UCSD-AML1 (cell line): ENCODE data around the gene BICD2.

Experiments
- DNase-seq: peaks from one replicate; lab custom pipeline; 2025; ENCODE audit not compliant: unreplicated experiment; lab: John Stamatoyannopoulos, UW

The BICD2 gene

DNA sequence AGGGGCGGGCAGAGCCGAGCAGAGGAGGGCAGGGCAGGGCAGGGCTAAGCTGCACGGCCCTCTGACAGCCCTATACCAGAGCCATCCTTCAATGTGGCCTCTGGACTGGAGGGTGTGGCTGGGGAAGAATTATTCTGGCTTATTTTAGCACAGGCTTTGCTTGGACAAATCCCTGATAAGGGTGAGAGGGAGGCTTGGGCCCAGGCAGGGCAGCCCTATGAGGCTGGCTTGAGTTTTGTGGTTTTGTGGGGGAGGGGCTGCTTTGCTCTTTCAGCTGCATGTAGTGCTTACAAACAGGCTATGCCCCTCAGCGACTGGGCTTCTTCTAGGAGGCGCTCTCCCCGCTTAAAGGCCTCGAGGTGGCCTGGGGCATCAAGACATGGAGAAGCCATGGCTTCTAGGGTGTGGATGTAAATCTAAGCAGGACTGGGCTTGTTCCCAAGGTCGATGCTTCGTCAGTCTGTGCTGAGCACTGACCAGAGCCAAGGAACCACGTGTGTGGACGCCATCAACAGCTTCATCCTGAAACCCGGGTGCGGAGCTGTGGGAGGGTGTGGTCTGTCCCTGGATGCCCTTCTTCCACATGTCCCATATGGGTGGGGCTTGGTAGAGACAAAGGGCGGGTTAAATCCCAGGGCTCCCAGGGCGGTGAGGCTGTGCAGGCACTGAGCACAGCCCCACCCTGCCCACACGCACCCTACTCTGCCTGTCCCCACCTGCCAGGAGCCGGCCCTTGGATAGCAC is 49.0 kb downstream of the BICD2 start:
- no peak for DNase-seq

DNA sequence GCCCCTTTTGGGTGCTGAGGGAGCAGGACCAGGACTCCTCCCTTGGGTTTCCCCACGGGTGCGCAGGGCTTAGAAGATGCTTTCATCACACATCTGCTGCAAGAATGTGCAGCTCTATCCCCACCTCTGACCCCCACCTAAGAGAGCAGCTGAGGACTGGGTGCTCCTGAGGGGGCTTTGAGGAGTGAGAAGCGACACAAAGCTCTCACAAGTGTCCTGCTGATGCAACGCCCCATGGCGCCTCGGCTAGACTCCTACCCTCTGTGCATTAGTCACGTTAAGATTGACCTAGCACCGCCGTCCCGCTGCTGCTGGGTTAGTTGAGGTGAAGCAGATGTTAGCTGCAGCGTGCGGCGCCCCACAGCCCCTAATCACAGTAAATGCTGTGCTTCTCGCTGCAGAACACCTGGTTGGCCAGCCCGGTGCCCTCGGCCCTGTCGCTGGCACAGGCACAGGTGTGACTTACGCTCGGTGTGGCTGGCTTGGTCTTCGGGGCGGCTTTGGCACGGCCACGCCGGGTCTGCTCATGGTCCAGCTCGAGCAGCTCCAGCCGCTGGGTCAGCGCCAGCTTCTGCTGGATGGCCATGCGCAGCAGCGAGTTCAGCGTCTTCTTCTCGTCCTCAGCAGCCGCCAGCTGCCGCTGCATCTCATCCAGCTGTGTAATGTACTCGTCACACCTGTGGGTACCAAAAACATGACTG is 49.7 kb downstream of the BICD2 start:
- DNase-seq, result no peak

DNA sequence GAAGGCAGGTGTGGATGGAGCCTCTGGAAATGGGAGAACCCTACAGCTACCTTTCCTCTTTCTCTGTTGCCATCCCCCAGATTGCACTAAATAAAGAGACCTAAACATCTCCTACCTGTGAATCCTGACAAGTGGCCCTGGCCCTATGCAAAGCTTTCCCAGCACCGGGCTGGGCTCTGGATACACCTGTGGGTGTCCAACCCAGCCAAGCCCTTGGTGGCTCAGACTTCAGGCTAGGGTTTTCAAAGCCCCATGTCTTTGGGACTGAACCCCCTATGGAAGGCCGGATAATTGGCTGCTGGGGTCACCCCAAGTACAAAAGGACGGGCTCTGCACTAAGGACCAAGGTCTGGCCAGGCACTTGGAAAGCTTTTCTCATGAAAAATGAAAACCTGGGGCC is 50.6 kb downstream of the BICD2 start:
- DNase-seq, result no peak

DNA sequence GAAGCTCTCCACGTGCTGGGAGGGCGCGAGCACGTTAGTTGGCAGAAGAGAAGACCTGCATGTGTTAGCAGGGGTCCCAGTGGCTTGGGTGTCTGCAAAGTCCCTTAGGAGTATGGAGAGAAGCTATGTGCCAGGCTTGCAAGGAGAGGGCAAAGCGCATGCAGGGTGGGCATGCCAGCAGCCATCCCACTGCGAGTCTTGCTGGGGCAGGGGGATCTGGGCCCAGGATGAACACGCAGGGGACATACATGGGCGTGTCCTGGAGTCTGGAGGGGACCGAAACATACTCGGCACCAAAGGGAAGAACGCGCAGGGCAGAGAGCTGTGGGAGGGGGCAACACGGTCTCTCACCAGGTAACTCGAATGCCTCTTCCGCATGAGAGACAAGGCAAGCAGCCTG is 51.1 kb downstream of the BICD2 start:
- no peak for DNase-seq

DNA sequence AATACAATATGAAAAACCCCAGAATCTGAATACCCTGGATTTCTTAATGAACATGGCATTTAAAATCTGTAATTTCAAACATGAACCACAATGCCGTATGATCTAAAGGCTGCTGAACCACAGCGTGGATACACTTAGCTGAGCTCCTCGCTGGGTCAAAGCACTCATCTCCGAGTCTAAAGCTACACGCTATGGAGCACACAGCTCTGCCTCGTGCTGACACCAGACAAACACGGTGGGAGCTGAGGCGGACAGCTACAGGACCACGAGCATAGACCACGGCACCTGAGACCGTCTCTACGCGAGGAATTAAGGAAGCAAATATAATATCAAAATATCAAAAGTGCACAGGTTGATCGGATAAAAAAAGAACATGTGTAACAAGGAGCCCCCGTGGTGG is 51.9 kb downstream of the BICD2 start:
- DNase-seq, result no peak

DNA sequence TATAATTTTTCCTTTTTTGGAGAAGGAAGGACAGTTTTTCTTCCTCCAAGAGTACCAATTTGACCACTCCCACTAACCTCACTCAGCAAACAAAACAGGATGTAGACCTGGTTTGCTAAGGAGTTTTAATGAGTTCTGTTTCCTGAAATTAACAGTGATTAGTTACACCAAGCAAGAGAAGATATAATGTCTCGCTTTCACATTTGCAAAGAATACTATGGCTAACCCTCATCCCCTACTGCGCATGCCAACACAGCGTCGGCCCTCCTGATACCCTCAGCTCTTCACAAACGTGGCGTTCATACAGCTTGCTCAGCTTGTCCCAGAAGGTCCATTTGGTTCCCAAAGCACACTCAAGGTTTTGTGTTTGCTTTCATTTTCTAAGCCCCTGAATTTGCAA is 52.8 kb downstream of the BICD2 start:
- DNase-seq, result no peak

DNA sequence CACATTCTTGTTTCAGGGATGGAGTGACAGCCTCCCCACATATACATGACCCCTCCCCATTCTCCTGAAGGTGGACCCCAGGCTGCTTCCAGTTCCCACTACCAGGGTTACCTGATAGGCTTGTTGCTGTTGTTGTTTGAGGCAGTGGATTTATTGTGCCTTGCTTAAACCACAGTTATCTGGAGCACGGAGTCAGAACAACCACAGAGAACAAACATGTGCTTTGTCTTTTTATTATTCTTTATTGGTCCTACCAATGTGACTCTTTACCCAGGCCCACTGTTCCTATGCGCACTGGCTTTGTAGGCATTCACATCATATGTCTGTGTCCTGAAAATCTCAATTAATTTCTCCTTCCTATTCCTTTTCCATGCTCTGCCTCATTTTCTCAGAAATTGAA is 53.5 kb downstream of the BICD2 start:
- no peak for DNase-seq

DNA sequence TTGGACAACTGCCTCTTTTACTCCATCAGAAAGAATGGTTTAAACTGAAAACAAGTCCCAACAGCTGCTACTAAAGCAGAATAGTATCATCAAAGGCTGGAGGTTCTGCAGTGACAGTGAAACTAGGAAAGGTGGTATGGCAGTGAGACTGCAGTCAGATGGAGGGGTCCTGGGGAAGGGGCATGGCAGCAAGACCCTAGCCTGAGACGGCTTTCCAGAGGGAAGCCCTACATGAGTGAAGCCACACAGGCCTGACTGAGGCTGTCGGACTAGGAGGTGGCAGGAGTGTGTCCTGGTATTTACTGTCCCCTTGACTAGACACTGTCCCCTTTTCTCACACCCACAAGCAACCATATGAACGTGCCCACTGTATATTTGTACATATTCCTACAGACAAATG is 54.3 kb downstream of the BICD2 start:
- DNase-seq, result no peak

DNA sequence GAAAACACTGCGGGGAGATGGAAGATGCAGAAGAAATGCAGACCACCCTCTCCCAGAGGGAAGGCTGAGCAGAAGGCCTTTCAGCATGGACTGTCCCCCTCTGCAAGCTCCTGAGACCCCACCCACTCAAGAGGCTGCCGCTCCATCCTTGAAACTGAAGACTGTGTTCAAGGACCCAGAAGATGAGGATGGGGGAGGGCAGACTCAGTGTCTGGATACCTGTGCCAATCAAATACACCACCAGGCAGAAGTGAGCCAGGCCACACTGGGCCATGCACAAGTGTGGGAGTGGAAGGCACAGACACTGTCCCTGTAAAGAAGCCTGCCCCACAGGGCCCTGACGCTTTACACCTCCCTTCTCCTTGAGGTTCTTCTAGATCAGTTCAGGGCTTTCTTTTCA is 54.7 kb downstream of the BICD2 start:
- DNase-seq, result no peak

DNA sequence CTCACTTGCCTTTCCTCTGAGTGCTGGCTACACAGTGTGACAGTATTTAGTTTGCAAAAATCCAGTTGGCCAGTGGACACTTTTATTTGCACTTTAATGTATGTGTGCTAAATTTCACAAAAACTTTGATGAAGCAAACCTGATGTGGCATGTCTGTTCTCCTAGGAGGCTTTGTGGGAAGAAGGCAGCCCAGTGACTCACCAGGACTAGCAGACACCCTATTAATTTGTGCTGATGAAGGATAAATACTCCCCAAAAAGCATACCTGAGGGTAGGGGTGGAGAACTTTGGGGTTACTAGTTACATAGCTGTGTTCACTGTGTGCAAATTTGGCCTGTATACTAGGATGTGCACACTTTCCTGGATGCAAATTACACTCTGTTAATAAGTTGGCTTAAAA is 55.4 kb downstream of the BICD2 start:
- DNase-seq, result no peak

DNA sequence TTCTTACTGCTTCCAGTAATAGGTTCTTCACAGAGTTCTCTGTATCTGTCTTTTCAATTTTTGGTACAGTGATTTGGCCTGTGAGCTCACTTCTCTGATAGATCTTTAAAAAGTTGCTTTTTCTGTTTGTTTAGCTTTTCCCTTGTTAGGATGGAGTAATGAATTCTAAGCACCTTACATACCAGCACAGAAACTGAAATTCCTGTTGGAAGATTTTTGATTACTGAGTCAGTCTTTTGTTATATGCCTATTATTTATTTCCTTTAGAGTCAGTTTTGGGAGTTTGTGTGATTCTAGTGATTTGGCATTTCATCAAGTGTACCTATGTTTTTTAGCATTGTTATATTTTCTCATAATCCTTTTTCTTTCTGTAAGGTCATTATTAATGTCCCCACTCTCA is 57.1 kb downstream of the BICD2 start:
- no peak for DNase-seq

DNA sequence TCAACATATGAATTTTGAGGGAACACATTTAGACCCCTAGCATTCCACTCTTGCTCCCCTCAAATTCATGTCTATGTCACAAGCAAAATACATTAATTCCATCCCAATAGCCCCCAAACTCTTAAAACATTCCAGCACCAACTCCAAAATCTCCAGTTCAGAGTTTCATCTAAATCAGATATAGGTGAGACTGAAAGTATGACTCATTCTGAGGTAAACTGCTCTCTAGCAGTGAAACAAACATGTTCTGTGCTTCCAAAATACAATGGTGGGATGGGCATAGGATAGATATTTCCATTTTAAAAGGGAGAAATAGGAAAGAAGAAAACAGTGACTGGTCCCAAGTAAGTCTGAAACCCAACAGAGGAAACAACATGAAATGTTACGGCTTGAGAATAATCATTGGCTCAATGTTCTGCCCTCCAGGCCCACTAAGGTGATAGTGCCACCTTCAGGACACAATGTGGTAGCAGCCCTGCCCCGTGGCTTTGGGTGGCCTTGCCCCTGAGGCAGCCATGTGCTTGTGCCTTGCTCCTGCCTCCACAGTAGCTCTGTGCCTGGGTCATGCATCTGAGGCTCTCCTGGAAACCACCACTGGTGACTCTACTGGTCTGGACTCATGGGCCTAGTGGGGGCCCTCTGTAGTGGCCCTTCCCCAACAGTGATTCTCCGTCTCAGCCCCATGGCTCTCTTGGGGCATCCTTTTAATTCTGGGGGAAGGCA is 58.3 kb downstream of the BICD2 start:
- DNase-seq, result peak; percentile 63

DNA sequence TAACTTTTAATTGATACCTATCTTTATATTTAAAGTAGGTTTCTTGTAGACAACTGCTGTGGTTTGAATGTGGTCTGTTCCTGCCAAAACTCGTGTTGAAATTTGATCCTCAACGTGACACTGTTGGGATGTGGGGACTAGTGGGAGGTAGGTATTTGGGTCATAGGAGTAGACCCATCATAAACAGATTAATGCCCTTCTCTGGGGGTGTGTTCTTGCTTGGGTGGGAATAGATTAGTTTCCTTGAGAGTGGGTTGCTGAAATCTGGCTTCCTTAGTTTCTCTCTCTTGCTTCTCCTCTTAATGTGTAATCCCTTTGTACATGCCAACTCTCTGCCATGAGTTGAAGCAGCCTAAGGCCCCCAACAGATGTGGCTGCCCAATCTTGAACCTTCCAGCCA is 60.1 kb downstream of the BICD2 start:
- DNase-seq, result no peak

DNA sequence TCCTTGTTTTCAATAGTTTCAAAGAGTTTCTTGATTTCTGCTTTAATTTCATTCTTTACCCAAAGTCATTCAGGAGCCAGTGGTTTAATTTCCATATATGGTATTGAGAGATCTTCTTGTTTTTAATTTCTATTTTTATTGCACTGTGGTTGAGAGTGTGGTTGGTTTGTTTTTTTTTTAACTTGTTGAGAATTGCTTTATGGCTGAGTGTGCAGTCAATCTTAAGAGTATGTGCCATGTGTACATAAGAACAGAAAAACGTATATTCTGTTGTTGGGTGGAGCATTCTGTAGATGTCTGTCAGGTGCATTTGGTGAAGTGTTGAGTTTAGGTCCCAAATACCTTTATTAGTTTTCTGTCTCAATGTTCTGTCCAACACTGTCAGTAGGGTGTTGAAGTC is 68.0 kb downstream of the BICD2 start:
- DNase-seq, result no peak

DNA sequence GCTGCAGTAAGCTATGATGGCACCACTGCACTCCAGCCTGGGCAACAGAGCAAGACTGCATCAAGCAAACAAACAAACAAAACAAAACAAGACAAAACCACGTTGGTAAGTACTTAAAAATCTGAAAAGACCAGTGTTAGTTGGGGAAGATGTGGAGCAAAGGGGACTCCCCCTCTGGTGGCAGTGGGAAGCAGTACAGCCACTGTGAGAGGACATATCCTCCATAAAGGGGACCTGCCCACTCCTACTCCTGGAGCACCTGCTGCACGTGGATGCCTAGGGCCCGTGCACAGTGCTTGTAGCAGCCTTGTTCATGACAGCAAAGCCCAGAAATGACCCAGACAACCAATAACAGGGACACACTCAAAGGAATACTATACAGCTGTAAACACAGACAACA is 77.7 kb downstream of the BICD2 start:
- peak; percentile 26 for DNase-seq

DNA sequence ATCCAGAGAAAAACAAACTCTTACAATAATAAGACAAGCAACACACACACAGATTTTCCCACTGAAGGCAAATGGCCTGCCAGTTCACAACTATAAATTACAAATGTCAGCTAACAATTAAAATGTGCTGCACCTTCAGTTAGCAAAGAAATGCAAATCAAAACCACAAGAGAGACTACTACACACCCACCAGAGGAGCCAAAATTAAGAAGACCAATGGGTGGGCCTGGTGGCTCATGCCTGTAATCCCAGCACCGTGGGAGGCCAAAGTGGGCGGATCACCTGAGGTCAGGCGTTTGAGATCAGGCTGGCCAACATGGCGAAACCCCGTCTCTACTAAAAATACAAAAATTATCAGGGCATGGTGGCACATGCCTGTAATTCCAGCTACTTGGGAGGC is 79.6 kb downstream of the BICD2 start:
- DNase-seq, result no peak

DNA sequence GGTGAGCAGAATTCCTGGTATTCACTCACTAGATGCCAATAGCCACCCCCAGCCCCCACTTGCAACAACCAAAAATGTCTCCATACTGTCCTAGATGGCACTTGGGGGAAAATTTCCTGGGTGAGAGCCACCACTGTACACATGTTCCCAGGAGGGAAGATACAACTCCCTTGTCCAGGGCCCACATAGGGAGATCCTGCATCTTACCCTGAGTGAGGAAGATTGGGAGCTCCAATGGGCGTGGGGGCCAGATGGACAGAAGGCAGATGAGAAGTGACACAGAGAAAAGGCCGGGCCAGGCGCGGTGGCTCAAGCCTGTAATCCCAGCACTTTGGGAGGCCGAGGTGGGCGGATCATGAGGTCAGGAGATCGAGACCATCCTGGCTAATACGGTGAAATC is 82.4 kb downstream of the BICD2 start:
- DNase-seq, result no peak

DNA sequence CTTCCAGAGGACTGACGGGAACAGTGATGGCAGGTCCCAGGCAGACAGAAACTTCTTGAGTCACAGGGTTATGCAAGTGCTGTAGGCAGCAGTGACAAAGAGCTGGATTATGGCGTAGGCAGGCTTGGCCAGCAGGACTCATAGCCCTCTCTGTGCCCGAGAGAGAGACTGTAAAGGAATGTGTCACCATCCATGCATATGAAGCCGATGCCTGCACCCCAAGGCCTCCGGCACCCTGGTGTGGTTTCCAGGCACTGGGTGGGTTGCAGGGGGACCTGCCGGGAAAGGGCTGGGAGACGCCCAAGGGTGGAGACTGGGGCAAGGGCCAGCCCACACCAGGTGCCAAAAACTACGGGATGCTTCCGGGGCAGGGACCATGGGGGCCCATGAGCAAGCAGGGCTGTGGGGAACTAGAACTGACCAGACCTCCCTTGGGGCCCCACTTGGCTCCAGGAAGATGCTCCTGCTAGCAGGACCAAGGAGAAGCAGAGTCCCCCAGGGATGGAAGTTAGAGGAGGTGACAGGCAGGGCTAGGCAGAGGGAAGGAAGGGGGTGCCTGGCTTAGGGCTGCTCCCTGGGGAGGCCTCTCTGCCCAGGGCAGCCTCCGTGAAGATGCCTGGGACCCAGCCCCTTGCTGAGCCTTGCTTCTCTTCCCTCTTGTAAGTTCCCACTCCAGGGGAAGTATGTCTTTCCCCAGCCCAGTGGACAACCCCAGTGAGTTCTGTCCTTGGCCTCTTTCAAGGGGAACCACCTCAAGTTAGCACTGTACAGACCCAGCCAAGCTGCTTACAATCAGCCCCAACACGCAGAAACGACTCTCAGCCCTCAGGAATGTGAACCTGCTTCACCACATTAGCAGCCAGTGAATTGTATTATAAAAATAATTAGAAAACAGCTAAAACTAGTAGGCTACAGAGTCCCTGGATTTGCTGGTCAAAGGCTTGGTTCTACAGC is 84.2 kb downstream of the BICD2 start:
- no peak for DNase-seq

DNA sequence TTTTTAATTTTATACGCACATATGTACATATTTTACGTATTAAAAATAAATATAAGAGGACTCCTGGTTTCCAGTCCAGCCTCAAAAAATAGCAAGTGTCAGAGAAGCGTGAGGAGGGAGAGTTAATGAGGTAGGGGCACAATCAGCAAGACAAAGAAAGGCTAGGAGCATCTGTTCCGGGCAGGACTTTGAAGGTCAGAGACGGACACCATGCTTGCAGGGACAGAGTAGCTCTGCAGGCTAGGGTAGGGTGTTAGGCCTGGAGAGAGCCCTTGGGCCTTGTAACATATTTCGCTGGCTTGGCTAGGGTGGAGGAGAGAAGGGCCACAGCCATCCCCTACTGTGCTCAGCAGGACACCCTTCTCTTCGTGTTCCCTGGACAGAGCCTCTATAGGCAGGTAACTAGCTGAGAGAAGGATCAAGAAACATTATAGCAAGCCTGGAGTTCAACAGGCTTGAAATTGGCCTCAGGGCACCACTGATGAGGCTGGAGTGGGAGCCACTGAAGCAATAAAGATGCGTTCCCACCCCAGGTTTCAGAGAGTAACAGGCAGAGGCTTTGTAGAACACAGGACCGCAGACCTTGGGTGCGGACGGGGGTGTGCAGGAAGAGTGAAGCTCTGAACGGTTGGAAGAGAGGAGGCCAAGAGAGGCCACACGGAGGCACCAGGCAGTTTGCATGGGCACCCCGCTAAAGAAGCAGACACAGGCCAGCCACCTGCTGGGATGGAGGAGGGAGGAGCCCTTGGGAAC is 85.0 kb downstream of the BICD2 start:
- no peak for DNase-seq

DNA sequence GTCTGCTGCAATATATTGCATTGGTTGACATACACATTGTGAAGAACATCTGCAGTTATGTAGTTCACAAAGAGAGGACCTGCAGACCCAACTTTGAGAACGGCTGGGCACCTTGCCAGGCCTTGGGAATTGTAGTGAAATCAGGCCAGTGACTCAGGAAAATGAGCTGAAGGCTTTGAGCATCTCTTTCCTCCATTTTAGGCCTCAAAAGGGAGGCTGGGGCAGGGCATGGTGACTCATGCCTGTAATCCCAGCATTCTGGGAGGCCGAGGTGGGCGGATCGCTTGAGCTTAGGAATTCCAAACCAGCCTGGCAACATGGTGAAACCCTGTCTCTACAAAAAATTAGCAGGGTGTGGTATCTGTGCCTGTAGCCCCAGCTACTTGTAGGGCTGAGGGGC is 93.3 kb downstream of the BICD2 start:
- DNase-seq, result no peak
